ENCODE results near the gene ZRANB3.
"Not testable (repeated sequence)": the region's sequence is repeated elsewhere in the genome, so short reads cannot be mapped to it uniquely, and the experiment has no call there.

The ZRANB3 gene

GRCh38 chr2:135089597-135089996 lies 441.4 kb downstream of the ZRANB3 start:
- not testable (repeated sequence) for DNase-seq (ENCODE audit: low read depth in 1 of 2, low spot score in 1 of 2)

Data from stimulated activated CD4-positive, alpha-beta T cell treated with anti-CD3 and anti-CD28 coated beads, Interleukin-15, amount 100 ng/mL, for 1 hour (primary cell).